ENCODE results near the gene ALDOC. TPM values are rescaled to one million over a fixed set of nuclear protein-coding genes. Genes with fewer than 3 reads are reported as not detected.

ALDOC gene
- total RNA-seq: 62.4 and 80.3 TPM in 2 replicates

DNA sequence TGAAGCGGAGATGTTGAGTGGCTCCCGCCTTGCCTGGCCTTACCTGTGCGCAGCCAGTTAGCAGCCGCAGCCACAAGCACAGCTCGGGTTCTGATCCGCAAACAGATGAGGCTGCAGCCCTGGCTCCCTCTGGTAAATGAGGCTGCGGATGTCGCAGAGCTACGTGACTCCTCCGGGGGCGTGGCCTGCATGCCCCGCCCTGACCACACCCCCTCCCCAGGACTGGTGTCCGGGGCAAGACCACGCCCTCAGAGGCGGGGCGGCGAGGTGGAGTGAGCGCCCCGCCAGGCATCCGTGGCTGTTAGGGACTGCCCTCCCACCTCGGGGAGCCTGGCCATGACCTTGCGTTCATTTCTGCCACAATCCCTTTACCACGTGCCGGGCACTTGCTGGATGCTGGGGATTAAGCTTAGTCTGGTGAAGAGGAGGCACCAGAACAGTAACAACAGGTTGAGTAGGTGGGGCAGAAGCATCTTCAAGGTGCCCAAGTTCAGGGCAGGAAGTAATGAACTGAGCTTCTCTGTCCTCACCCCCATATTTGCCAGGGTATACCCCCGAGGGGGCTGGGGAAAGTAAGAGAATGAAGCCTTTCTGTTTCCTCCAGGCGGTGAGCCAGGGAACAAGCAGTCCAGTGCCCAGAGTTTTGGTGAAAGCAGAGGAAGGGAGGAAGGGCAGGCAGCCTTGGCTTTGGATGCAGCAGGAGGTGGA, at the start of gene ALDOC:
TSS of gene ALDOC (minus strand) at position 138 of the 708 bp plus-strand sequence. CDS start 1,363 bp downstream, outside the sequence.

DNA sequence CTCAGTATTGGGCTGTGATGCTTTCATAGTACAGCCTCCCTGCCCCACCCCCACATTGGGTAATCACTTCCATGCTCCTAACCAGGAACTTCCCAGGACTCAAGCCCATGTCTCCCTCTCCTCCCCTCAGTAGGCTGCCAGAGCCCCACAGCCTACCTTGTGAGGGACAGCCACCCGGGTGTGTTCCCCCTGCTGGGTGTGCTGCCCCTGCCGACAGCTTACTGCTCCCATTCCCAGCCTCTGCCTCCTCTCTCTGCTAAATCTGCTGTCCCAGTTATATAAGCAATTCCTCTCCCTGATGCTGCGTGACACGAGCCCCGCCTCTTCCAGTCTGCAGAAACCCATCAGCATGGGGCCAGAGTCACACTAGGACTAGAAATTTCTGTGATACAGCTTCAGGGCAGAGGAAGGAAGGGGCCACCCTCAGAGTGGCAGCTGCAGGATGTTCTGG, 37.3 kb upstream of the ALDOC start, which contains the start of gene RSKR:
TSS of gene RSKR (minus strand) at position 255 of the 451 bp plus-strand sequence. CDS start at position 231, 24 bp downstream.

DNA sequence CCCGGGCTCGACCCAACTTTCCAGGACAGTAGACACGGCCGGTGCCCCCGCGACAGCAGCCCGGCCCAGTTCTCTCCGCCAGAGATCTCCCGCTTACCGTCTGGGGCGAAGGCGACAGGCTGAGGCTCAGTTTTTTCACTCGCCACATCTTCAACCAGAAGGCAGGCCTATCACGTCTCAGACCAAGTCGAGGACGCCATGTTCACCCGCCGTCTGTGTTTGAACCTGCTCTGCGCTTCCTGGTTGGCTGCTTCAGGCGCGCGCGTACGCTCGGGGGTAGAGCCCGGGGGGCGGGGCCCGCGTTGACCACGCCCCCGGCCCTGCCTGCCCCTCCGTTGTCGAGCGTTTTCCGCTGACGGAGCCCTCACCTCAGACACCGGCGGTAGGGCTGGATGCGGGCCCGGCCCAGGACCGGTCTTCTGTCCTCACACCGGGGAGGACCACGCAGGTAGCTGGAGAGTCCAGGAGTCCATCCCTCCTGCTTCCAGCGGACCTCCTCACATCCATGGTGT, 22.2 kb upstream of the ALDOC start, which contains the start of gene SPAG5:
TSS of gene SPAG5 (minus strand) at position 227 of the 512 bp plus-strand sequence. CDS start at position 148, 79 bp downstream.

DNA sequence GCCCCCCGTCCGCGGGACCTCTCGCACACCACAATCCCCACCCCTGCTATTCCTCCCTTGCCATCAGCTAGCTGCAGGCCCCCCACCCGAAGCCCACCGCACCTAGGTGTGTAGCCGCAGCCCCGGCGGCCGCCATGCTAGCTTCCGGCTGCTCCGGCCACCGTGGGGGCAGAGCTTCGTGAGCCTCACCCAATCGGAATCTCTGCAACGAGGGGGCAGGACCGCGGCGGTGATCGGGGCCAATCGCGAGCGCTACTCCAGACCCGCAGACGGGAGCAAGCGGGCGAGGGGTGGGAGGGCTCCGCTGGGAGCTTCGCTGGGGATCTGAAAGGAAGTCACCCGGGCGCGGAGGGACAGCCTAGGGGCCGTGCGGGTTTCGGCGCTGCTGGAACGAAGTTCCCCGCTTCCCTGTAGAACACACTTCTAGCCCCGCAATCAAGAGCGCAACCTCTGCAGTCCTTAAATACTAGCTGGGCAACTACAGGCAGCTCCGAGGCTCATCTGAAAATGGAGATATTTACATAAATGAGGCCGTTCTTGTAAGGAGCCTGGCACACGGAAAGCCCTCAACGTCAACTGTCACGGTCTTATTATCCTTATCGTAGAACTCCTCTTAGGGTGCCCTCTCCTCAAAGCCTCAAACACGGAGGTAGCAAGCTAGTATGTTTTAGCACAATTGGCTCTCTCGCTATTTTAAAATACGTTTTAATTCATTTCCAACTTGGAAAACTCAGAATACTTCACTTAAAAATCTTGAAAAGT, 5.2 kb downstream of the ALDOC start, which contains the start of gene PIGS:
TSS of gene PIGS (minus strand) at position 164 of the 762 bp plus-strand sequence. CDS start at position 136, 28 bp downstream.

DNA sequence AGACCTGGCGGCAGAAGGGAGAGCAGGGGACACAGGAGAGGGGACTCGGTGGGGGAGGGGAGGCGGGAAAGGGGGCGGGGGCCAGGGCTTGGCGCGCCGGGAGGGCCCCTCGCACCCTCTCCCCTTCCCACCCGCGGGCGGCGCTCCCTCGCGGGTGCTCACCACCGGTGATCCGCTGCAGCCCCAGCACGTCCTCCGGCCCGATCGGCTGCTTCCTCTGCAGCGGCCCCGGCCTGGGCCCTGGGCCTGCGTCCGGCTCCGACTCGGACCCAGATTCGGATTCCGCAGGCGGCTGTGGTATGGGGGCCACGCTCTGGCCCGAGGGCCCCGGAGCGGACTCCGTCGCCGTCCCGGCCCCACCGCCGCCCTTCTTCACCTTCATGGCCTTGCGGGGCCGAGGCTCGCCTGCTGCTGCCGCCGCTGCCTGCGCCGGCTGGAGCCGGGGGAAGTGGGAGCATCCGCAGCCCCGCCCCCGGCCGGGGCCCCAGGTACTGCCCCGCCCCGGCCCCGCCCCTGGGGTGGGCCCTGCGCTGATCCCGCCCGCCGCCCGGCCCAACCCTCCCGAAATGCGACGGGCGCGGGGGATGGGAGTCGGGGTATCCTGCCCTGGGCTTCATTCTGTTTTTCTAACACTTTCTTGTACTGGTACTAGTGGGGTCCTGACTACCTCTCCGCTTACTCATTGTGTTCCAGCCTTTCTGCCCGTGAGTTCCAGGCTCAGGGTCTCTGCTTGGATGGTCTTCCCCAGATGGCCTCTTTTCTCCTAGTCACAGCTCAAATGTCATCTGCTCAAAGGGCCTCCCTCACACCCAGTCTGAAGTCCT, 24.3 kb downstream of the ALDOC start, which contains the start of gene UNC119:
TSS of gene UNC119 (minus strand) at position 449 of the 824 bp plus-strand sequence. CDS start at position 382, 67 bp downstream.

Other genes with a start within 250 kb of the ALDOC start
- gene IFT20, start 241.4 kb downstream of the ALDOC start, total RNA-seq: 34.1 and 34.3 TPM in 2 replicates
- gene TNFAIP1, start 241.1 kb downstream of the ALDOC start, total RNA-seq: 27.7 and 29.4 TPM in 2 replicates
- 137 and 149 TPM in 2 replicates for gene POLDIP2, start 219.4 kb downstream of the ALDOC start, total RNA-seq
- not detected in 2 replicates for gene SEBOX, start 211.7 kb downstream of the ALDOC start, total RNA-seq
- gene VTN, start 206.6 kb downstream of the ALDOC start, total RNA-seq: under 0.01 TPM in 1 of 2 replicates, not detected in the other
- 5.2 and 9.1 TPM in 2 replicates for gene SARM1, start 205.2 kb downstream of the ALDOC start, total RNA-seq
- 2.4 and 2.7 TPM in 2 replicates for gene SLC46A1, start 170.7 kb downstream of the ALDOC start, total RNA-seq
- gene SLC13A2, start 103.3 kb downstream of the ALDOC start, total RNA-seq: not detected in 2 replicates
- gene FOXN1, start 70.5 kb downstream of the ALDOC start, total RNA-seq: not detected in 2 replicates
- gene UNC119, start 24.3 kb downstream of the ALDOC start, total RNA-seq: 21.0 and 24.8 TPM in 2 replicates
- 69.6 and 72.1 TPM in 2 replicates for gene PIGS, start 5.4 kb downstream of the ALDOC start, total RNA-seq
- gene SPAG5, start 22.1 kb upstream of the ALDOC start, total RNA-seq: 65.1 and 70.4 TPM in 2 replicates
- 2.4 and 4.0 TPM in 2 replicates for gene RSKR, start 37.3 kb upstream of the ALDOC start, total RNA-seq
- gene BLTP2, start 68.3 kb upstream of the ALDOC start, total RNA-seq: 76.0 and 80.3 TPM in 2 replicates
- 46.9 and 55.2 TPM in 2 replicates for gene SDF2, start 85.0 kb upstream of the ALDOC start, total RNA-seq
- gene SUPT6H, start 85.3 kb upstream of the ALDOC start, total RNA-seq: 17.8 and 18.5 TPM in 2 replicates
- gene PROCA1, start 135.0 kb upstream of the ALDOC start, total RNA-seq: 1.8 and 2.9 TPM in 2 replicates
- gene RAB34, start 141.0 kb upstream of the ALDOC start, total RNA-seq: 371 and 405 TPM in 2 replicates
- 615 and 663 TPM in 2 replicates for gene RPL23A, start 143.1 kb upstream of the ALDOC start, total RNA-seq
- gene TLCD1, start 149.3 kb upstream of the ALDOC start, total RNA-seq: 16.8 and 20.0 TPM in 2 replicates
- gene NEK8, start 151.9 kb upstream of the ALDOC start, total RNA-seq: 2.1 and 2.9 TPM in 2 replicates
- 38.3 and 38.7 TPM in 2 replicates for gene TRAF4, start 167.1 kb upstream of the ALDOC start, total RNA-seq

Measured in bronchus fibroblast of lung (primary cell).